Measurements from ENCODE around the gene NELL1. TPM values are rescaled to one million over a fixed set of nuclear protein-coding genes. Genes with fewer than 3 reads are reported as not detected.

The NELL1 gene
- total and polyA plus RNA-seq, 2 donors (not counting 3 experiments of a cell fraction or from before 2014, with no cell fraction given) = not detected

GRCh38 chr11:21545699-21546098, 876.3 kb downstream of the NELL1 start:
- BruUV-seq (replicated peaks) = no TSS peak
- Histone ChIP-seq H3K79me2 (ENCODE audit: control insufficient read depth, insufficient read depth, low read length) (no peaks in the 10 kb centered on the region), H3K9ac (replicated peaks; ENCODE audit: extremely low read depth, insufficient read depth, low read length) (no peak overlapping the region), H3K9me3 (replicated peaks; ENCODE audit: control insufficient read depth, insufficient read depth, low read length) (peaks cover 3% of the 10 kb centered on the region), H4K20me1 (replicated peaks; ENCODE audit: control insufficient read depth, extremely low read depth, insufficient read depth, low read length) (no peaks in the 10 kb centered on the region), H3K4me2 (ENCODE audit: insufficient read depth, low read length) (no peak overlapping the region), H3K4me3 (replicated peaks in 1 of 3; ENCODE audit: insufficient read depth in 1 of 3, low read depth in 1 of 3, low read length in 3 of 3) (no peak overlapping the region), H3K36me3 (ENCODE audit: control insufficient read depth in 2 of 2, extremely low read depth in 1 of 2, insufficient read depth in 2 of 2, low read length in 2 of 2) (no peaks in the 10 kb centered on the region), H3K9me1 (replicated peaks; ENCODE audit: control insufficient read depth, extremely low read depth, insufficient read depth, low read length) (no peaks in the 10 kb centered on the region), H3K27me3 (ENCODE audit: control insufficient read depth in 2 of 2, insufficient read depth in 2 of 2, low read length in 2 of 2) (no peaks in the 10 kb centered on the region), H3K4me1 (ENCODE audit: control insufficient read depth, extremely low read depth, insufficient read depth, low read length) (no peaks in the 10 kb centered on the region), H2AFZ (ENCODE audit: low read depth, low read length) (no peak overlapping the region), H3K27ac (ENCODE audit: insufficient read depth, low read depth, low read length) (no peak overlapping the region)
- intact Hi-C loops (cut with micrococcal nuclease) = no loop called here
- no peak for FAIRE-seq
- POLR2A ChIA-PET = no interaction called here
- DNase-seq (ENCODE audit: low read depth, low spot score) = no peak
- dilution Hi-C loops (cut with MboI; ENCODE audit: extremely low pct_ligation_motif_present, low sequenced_read_pairs) = no loop called here
- CTCF ChIA-PET = no interaction called here
- TF ChIP-seq MYC (IDR thresholded peaks at IDR 0.05; ENCODE audit: low read depth, low read length) = no peak
- TF ChIP-seq POLR2AphosphoS5 (IDR thresholded peaks at IDR 0.05; ENCODE audit: insufficient read depth, low read depth, low read length) = no peak
- no peak for TF ChIP-seq JUN (IDR thresholded peaks at IDR 0.05; ENCODE audit: borderline replicate concordance, insufficient read depth, insufficient read length, low read depth)
- no peak for TF ChIP-seq CTCF (IDR thresholded peaks at IDR 0.05; ENCODE audit: extremely low read depth in 1 of 2, insufficient read depth in 1 of 2, low read depth in 1 of 2, low read length in 2 of 2)
- TF ChIP-seq FOS (IDR thresholded peaks at IDR 0.05; ENCODE audit: borderline replicate concordance, insufficient read depth, low read length) = no peak
- no peak for TF ChIP-seq POLR2A (IDR thresholded peaks at IDR 0.05; ENCODE audit: low read depth, low read length)
- no peak for TF ChIP-seq GATA2 (IDR thresholded peaks at IDR 0.05; ENCODE audit: insufficient read depth, insufficient read length, low read depth, low read length)
- TF ChIP-seq, protein P1, sequence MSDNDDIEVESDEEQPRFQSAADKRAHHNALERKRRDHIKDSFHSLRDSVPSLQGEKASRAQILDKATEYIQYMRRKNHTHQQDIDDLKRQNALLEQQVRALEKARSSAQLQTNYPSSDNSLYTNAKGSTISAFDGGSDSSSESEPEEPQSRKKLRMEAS (IDR thresholded peaks at IDR 0.05; ENCODE audit: insufficient read depth, insufficient read length) = no peak
- no peak for TF ChIP-seq EZH2 (IDR thresholded peaks at IDR 0.05; ENCODE audit: borderline replicate concordance, low read depth, low read length, severe bottlenecking)

Measured in endothelial cell of umbilical vein (primary cell).